Transverse colon (tissue), 4 donors: Measurements from ENCODE around the gene TSHZ3. TPM values are rescaled to one million over a fixed set of nuclear protein-coding genes. Genes with fewer than 3 reads are reported as not detected.

Experiments used
- DNase-seq: peaks from one replicate; pipeline ENCODE4 v3.0.0-alpha.2; 2019
- H3K27ac ChIP-seq, 4 donors: fragments of 200-600 bp; sonication (generic); 2 replicates each; pipeline ENCODE4 v1.5.1; 2016 to 2018; ENCODE audit warnings: inconsistent platforms in 4 of 4
- H3K27me3 ChIP-seq: fragments of 200-600 bp; sonication (generic); 2 replicates; pipeline ENCODE4 v1.5.1; 2017; ENCODE audit warnings: inconsistent platforms
- H3K36me3 ChIP-seq, 4 donors: fragments of 200-600 bp; sonication (generic); 2 replicates each; pipeline ENCODE4 v1.5.1; 2017 to 2019; ENCODE audit warnings: inconsistent platforms in 4 of 4
- H3K4me1 ChIP-seq, 4 donors: fragments of 200-600 bp; sonication (generic); 2 replicates each; pipeline ENCODE4 v1.5.1; 2017 to 2020; ENCODE audit warnings: inconsistent platforms in 4 of 4
- H3K4me3 ChIP-seq, 4 donors: fragments of 200-600 bp; sonication (generic); 1 replicate in 1 of 4; 2 replicates in 3 of 4; pipeline versions ENCODE4 v1.5.1 to v1.6.1; 2017 to 2019; ENCODE audit warnings: inconsistent platforms in 4 of 4
- H3K9me3 ChIP-seq, 2 donors: fragments of 200-600 bp; sonication (generic); 2 replicates each; pipeline ENCODE4 v1.5.1; 2017 to 2019; ENCODE audit warnings: inconsistent platforms in 2 of 2
- CTCF ChIP-seq, 5 experiments: fragments of 200-600 bp in 3 of 5; fragments of 450-650 bp in 2 of 5; sonication (generic) in 3 of 5; IDR thresholded peaks; 1 replicate in 2 of 5; 2 replicates in 3 of 5; pipeline ENCODE4 v1.5.1; 2016 to 2017; ENCODE audit warnings: antibody characterized with exemption in 5 of 5, inconsistent platforms in 3 of 5, mild to moderate bottlenecking in 2 of 5, moderate library complexity in 1 of 5
- EP300 ChIP-seq: sonication (generic); formaldehyde crosslinking; IDR thresholded peaks from one replicate; pipeline ENCODE4 v1.6.1; 2017; ENCODE audit warnings: antibody characterized with exemption, low read depth
- POLR2A ChIP-seq: fragments of 450-650 bp; IDR thresholded peaks from one replicate; pipeline ENCODE4 v1.6.1; 2016; ENCODE audit warnings: antibody characterized with exemption, mild to moderate bottlenecking, moderate library complexity
- POLR2AphosphoS5 ChIP-seq, 3 donors: sonication (generic); formaldehyde crosslinking; IDR thresholded peaks; one replicate each; pipeline ENCODE4 v1.6.1; 2016; ENCODE audit warnings: antibody characterized with exemption in 3 of 3
- WGBS, 2 donors: methylation state at CpG; one replicate each; pipeline ENCODE4 v1.1.5; 2018; ENCODE audit warnings: low coverage in 1 of 2; 5-methylcytosine and 5-hydroxymethylcytosine counted together
- in situ Hi-C, 4 donors: fragments of 200-750 bp; cut with MboI; loops; one replicate each; pipeline versions ENCODE4 v1.15.0 to v1.15.1; 2017; ENCODE audit warnings: low sequenced_read_pairs in 3 of 4, low pct_ligation_motif_present in 1 of 4, low pct_unique_long_range_greater_than_20kb in 1 of 4
- intact Hi-C: fragments of 100-400 bp; cut with DNase I; formaldehyde crosslinking; loops from one replicate; pipeline ENCODE4 v1.15.1; 2023; ENCODE audit warnings: low total_unique reads
- total RNA-seq, 4 donors: library from RNA; depleted of rRNA; stranded (reverse); fragments of >200 nt; gene quantifications; one replicate each; pipeline ENCODE4 v1.1.0, GENCODE V29; 2016

The TSHZ3 gene
- total RNA-seq, 4 donors from 2014 or later = 3.0 to 6.4 (median 4.6) TPM

GRCh38 chr19:31274251-31275067 is 74.8 kb downstream of the TSHZ3 start:
- H3K4me1 ChIP-seq = peaks cover 0 to 20% (median 4%) of the 10 kb centered on the region in 4 donors
- H3K27me3 ChIP-seq = peaks cover 4% of the 10 kb centered on the region
- in situ Hi-C loops (no loop called here), intact Hi-C loops (no loop called here)
- 48 to 53% methylated on average over 13 to 19 of the region's 19 CpGs for WGBS, 2 donors
- H3K27ac ChIP-seq = no peak overlapping the region
- H3K4me3 ChIP-seq = no peak overlapping the region
- H3K9me3 ChIP-seq = no peaks in the 10 kb centered on the region
- DNase-seq = no peak
- TF ChIP-seq CTCF (IDR thresholded peaks at IDR 0.05) (no peak), POLR2AphosphoS5 (IDR thresholded peaks at IDR 0.05) (no peak), EP300 (no peak), POLR2A (no peak)
- no peaks in the 10 kb centered on the region for H3K36me3 ChIP-seq

GRCh38 chr19:31272583-31273106 is 76.6 kb downstream of the TSHZ3 start:
- Histone ChIP-seq H3K27me3 (peaks cover 4% of the 10 kb centered on the region), H3K36me3 (no peaks in the 10 kb centered on the region), H3K4me3 (no peak overlapping the region), H3K9me3 (no peaks in the 10 kb centered on the region), H3K27ac (no peak overlapping the region), H3K4me1 (peaks cover 0 to 20% (median 4%) of the 10 kb centered on the region in 4 donors)
- DNase-seq = no peak
- intact Hi-C loops = no loop called here
- WGBS, 2 donors = 87 to 88% methylated on average over 5 to 15 of the region's 15 CpGs
- no peak for TF ChIP-seq EP300
- no peak for TF ChIP-seq POLR2A
- TF ChIP-seq CTCF (IDR thresholded peaks at IDR 0.05) = no peak
- TF ChIP-seq POLR2AphosphoS5 (IDR thresholded peaks at IDR 0.05) = no peak
- in situ Hi-C loops = no loop called here

DNA sequence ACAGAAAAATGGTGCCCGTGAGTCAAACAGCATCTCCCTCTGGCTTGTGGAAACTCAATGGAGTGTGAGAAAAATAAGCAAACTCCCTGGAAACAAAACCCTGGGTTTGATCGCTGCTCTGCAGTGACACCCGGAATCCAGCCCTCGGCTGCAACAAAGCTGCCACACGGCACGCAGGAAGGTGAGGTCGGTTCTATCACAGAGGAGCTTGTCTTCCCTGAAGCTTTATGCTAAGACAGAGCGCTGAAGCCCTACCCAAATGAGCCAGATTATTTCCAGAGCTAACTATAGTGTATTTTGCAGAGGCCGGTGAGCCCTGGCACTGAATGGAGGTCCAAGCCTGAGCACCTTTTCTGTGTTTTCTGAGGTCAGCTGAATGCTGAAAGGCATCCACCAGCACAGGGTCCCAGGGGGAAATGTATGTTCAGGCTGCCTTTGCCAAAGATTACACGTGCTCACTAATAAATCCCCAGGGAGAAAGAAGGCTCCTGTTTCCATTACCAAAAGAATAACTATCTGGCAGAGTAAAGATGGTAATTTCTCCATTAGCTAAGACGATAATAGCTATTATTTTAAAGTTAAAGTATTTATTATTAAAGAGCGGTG is 77.8 kb downstream of the TSHZ3 start:
- DNase-seq = no peak

More for the DNA sequence above, 77.8 kb downstream of the TSHZ3 start:
- in situ Hi-C loops (no loop called here), intact Hi-C loops (no loop called here)
- H3K27me3 ChIP-seq = peaks cover 4% of the 10 kb centered on the region
- H3K36me3 ChIP-seq = no peaks in the 10 kb centered on the region
- H3K4me1 ChIP-seq = peaks cover 0 to 20% (median 4%) of the 10 kb centered on the region in 4 donors
- H3K27ac ChIP-seq = no peak overlapping the region
- no peaks in the 10 kb centered on the region for H3K9me3 ChIP-seq
- no peak for TF ChIP-seq CTCF (IDR thresholded peaks at IDR 0.05)
- no peak for TF ChIP-seq EP300
- TF ChIP-seq POLR2A = no peak
- no peak for TF ChIP-seq POLR2AphosphoS5 (IDR thresholded peaks at IDR 0.05)
- H3K4me3 ChIP-seq = no peak overlapping the region
- 65 to 84% methylated on average over 6 to 12 of the region's 12 CpGs for WGBS, 2 donors
